Activated T-cell treated with anti-CD3 and anti-CD28 coated beads, Interleukin-2, amount 50 U/mL, for 4 hours (primary cell): Measurements from ENCODE around the gene SRGAP1. TPM values are rescaled to one million over a fixed set of nuclear protein-coding genes. Genes with fewer than 3 reads are reported as not detected.

Source experiments
- ATAC-seq, 2 donors: fragments of 200-7000 bp; cut with Tn5 transposase; one replicate each; pipeline ENCODE4 v1.10.0; 2021
- DNase-seq: peaks from one replicate; pipeline ENCODE4 v3.0.0-alpha.2; 2020
- H3K27me3 Mint-ChIP-seq: one replicate; pipeline ENCODE4 v1.8.0; 2021; ENCODE audit warnings: low read depth, mixed read lengths
- H3K36me3 Mint-ChIP-seq: one replicate; pipeline ENCODE4 v1.8.0; 2022; ENCODE audit warnings: mixed read lengths; ENCODE audit not compliant: insufficient read depth
- H3K4me1 Mint-ChIP-seq: one replicate; pipeline ENCODE4 v1.8.0; 2021; ENCODE audit warnings: low read depth, mixed read lengths
- H3K4me3 Mint-ChIP-seq: one replicate; pipeline ENCODE4 v1.8.0; 2021; ENCODE audit warnings: mild to moderate bottlenecking, moderate library complexity, mixed read lengths
- H3K9me3 Mint-ChIP-seq: one replicate; pipeline ENCODE4 v1.8.0; 2021; ENCODE audit warnings: mixed read lengths
- total RNA-seq, 3 donors: library from RNA; stranded (reverse); gene quantifications; one replicate each; pipeline ENCODE4 v1.2.1, GENCODE V29; 2021

Gene SRGAP1
- total RNA-seq, 3 donors from 2014 or later, result 0.27 to 0.74 (median 0.33) TPM

DNA sequence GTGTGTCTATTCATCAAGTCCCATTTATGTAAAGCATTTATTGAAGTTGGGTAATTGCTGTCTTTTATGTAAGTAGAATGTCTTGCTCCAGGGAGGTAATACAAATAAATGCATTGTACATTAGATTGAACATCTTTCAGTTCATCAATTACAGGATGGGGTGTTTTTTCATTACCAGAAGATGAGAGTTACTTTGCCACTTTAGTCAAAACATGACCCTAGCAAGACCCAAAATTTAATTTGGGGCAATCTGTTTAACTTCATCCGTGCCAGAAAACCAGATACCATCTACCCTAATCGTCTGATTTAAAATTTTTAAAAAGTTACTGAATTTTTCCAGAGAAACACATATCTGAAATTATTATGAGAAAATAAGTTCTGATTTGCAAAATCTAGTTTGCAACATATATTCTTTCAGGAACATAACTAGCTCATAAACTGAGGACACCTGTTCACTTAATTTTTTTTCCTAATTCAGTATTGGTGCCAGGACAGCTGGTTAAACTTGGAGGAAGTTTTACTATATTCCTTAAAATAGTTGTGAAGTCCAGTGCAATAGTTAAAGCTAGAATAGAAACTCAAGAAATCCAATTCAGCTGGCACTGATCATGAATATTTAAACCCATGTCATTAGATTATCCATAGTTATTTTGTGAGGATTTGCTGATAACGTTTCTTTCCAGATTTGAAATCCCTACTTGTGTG lies 114.5 kb downstream of the SRGAP1 start:
- no peaks in the 10 kb centered on the region for H3K36me3 Mint-ChIP-seq
- H3K27me3 Mint-ChIP-seq, result peaks cover 3% of the 10 kb centered on the region
- H3K4me3 Mint-ChIP-seq, result no peak overlapping the region
- DNase-seq (no peak), ATAC-seq (no peak)
- no peaks in the 10 kb centered on the region for H3K4me1 Mint-ChIP-seq
- H3K9me3 Mint-ChIP-seq, result no peaks in the 10 kb centered on the region

DNA sequence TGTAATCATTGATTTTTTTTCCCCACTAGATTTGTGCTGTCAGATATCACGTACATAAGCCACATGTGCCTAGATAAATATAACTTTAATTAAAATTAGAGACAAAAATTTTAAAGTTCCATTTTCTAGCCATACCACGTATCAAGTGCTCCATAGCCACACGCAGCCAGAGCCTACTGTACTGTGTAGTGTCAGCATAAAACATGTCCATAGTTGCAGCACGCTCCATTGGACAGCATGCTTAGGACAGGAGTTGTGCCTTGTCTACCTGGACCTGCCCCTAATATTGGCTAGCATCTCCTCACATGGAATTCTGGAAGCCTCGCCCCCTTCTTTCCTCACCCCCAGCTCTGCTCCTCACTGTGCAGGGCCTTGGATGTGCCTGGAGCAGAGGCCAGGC lies 116.5 kb downstream of the SRGAP1 start:
- no peak for ATAC-seq
- Mint-ChIP-seq H3K36me3 (no peaks in the 10 kb centered on the region), H3K4me1 (no peaks in the 10 kb centered on the region), H3K27me3 (peaks cover under 1% of the 10 kb centered on the region), H3K4me3 (no peak overlapping the region), H3K9me3 (no peaks in the 10 kb centered on the region)
- no peak for DNase-seq

DNA sequence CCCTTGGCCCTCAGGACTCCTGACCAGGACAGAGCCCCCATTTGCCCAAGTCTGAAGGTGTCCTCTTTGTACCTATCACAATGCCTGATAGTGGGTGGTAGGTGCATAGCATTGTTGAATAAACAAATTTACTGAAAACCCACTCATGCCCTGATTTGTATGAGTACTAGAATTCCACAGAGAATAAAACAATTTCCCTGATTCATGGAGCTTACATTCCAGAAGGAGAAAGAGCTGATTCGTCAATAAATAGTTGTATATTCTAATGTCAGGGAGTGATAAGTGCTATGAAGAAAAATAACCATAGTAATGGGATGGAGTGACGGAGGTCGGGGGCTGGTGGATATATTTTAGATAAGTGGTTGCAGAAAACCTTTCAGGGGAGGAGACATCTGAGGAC lies 117.0 kb downstream of the SRGAP1 start:
- no peaks in the 10 kb centered on the region for H3K4me1 Mint-ChIP-seq
- H3K4me3 Mint-ChIP-seq, result no peak overlapping the region
- no peaks in the 10 kb centered on the region for H3K9me3 Mint-ChIP-seq
- no peaks in the 10 kb centered on the region for H3K27me3 Mint-ChIP-seq
- H3K36me3 Mint-ChIP-seq, result no peaks in the 10 kb centered on the region
- ATAC-seq, result no peak
- no peak for DNase-seq

DNA sequence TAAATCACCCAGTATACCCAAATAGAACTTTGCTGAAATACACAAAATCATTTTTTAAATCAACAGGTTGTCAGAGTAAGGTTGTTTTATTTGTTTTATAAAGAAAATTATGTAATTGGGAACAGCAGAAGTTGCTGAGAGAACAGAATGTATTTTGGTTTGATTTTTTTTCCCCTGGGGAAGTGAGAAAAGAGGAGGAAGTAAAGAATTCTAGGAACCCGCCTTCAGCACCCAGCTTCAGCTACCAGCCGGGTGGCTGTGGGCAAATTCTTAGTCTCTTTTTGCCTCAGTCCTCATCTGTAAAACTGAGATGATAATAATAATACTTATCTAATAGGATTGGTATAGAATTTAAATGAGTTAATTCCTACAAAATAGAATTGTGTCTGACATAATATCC lies 119.4 kb downstream of the SRGAP1 start:
- ATAC-seq (no peak), DNase-seq (no peak)
- no peak overlapping the region for H3K4me3 Mint-ChIP-seq
- no peaks in the 10 kb centered on the region for H3K9me3 Mint-ChIP-seq
- no peaks in the 10 kb centered on the region for H3K36me3 Mint-ChIP-seq
- no peaks in the 10 kb centered on the region for H3K4me1 Mint-ChIP-seq
- no peaks in the 10 kb centered on the region for H3K27me3 Mint-ChIP-seq

DNA sequence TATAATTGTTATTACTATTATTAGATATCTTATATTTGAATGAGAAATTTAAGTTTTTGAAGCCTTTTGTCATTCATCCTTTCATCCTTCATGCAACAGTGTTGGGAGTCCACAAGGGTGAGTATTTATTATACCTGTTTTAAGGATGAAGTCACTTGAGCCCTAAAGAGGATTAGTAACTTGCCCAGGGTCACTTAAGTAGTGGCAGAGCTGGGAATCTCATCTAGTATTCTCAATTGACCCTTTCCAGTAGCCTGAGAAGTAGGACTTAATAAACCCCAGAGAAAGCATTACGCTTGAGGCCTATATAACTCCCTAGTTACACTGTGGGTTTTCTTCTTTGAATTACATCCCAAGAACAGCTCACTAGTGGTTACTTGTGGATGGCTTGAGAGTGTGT lies 119.8 kb downstream of the SRGAP1 start:
- ATAC-seq, result no peak
- Mint-ChIP-seq H3K4me1 (no peaks in the 10 kb centered on the region), H3K9me3 (no peaks in the 10 kb centered on the region), H3K27me3 (no peaks in the 10 kb centered on the region), H3K4me3 (no peak overlapping the region), H3K36me3 (no peaks in the 10 kb centered on the region)
- no peak for DNase-seq

DNA sequence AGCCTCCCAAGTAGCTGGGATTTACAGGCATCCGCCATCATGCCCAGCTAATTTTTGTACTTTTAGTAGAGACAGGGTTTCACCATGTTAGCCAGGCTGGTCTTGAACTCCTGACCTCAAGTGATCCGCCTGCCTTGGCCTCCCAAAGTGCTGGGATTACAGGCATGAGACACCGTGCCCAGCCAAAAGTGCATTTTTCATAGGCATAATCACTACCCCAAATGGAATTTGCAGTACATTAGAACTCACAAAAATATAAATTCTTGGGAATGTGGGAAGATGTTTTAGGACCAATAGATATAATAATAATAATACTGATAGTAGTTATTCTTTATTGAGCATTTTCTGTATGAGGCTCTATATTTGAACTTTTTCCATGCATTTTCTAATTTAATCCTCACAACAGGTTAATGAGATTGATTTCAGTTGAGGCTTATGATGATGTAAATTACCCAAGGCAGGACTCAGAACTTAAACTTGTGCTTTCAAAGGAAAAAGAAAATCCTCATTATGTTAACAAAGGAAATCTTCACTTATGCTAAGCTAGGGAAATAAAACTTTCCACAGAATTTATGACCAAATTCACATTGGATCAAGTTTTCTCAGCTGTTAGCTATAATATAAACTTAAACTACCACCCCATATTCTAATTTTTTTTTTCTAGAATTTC lies 121.6 kb downstream of the SRGAP1 start:
- DNase-seq, result no peak
- Mint-ChIP-seq H3K27me3 (peaks cover 2% of the 10 kb centered on the region), H3K9me3 (no peaks in the 10 kb centered on the region), H3K4me1 (no peaks in the 10 kb centered on the region), H3K4me3 (no peak overlapping the region), H3K36me3 (no peaks in the 10 kb centered on the region)
- ATAC-seq, result no peak

DNA sequence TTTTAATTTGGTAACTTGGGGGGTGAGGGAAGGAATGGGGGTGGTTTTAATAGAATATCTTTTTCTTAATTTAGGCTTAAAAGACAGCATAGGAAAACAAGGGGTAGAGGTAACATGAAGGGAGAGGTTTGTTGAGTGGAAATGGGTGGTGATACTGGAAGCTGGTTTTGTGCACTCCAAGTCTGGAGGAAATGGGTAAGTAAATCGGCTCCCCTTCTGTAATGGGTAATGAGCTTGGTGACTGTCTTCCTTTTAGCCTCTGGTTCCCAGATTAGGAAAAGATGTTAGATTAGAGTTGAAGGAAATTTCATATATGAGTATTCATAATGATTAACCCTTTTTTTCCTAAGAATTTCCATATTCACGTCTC lies 122.1 kb downstream of the SRGAP1 start:
- no peaks in the 10 kb centered on the region for H3K9me3 Mint-ChIP-seq
- ATAC-seq (no peak), DNase-seq (no peak)
- H3K27me3 Mint-ChIP-seq, result peaks cover 2% of the 10 kb centered on the region
- no peaks in the 10 kb centered on the region for H3K36me3 Mint-ChIP-seq
- H3K4me3 Mint-ChIP-seq, result no peak overlapping the region
- H3K4me1 Mint-ChIP-seq, result no peaks in the 10 kb centered on the region

DNA sequence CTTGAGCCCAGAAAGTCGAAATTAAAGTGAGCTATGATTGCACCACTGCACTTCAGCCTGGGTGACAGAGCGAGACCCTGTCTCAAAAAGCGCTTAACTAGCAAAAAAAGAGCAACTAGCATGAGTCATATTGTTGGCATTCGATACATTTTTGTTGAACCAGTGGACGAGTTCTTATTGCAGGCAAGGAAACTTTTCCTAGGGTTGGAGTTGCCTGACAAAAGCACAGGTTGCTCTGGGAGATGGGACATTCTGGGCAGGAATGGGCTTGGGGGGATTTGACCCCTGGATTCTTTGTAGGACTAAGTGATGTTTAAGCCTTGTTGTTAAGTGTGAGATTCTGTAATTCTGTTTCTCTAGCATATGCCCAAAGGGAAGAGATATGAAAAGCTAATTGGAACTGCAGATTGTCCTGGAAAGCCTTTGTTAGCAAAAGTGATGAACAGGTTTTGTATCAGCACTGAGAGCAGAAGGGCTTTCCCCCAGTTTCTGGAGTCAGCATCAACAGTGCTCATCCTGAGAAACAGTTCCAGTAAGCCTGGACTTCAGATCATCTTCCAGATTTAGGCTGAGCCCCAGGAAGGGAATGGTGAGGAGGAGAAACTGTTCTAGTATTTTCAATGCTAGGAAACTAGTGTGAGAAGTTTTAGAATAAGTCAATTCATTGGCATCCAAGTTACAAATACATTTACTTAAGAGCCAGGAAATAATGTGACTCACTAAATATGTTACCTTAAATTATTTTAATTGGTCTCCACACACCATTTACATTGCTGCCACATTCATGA lies 123.1 kb downstream of the SRGAP1 start:
- Mint-ChIP-seq H3K4me1 (no peaks in the 10 kb centered on the region), H3K4me3 (no peak overlapping the region), H3K36me3 (no peaks in the 10 kb centered on the region), H3K27me3 (peaks cover 2% of the 10 kb centered on the region), H3K9me3 (no peaks in the 10 kb centered on the region)
- ATAC-seq (no peak), DNase-seq (no peak)

DNA sequence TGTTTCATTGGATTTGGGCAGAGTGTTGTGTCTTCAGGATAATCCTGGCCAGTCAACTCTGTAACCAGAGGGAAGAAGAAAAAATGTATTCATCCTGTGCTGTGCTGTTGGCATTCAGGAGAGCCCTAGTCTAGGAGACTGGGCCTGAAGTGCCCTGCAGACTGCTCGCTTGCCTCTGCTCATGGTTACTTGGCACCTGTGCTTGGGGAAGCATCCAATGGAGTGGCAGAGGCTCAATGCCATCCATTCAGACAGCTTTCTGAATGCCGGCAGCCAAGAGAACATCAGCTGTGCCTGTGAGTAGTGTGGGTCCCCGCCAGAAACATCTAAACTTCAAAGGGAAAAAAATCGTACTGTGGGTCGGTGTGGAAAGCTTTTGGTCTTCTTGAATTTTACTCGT lies 124.2 kb downstream of the SRGAP1 start:
- H3K27me3 Mint-ChIP-seq, result peaks cover 2% of the 10 kb centered on the region
- no peaks in the 10 kb centered on the region for H3K36me3 Mint-ChIP-seq
- no peak overlapping the region for H3K4me3 Mint-ChIP-seq
- no peak for ATAC-seq
- H3K9me3 Mint-ChIP-seq, result no peaks in the 10 kb centered on the region
- H3K4me1 Mint-ChIP-seq, result no peaks in the 10 kb centered on the region
- no peak for DNase-seq

DNA sequence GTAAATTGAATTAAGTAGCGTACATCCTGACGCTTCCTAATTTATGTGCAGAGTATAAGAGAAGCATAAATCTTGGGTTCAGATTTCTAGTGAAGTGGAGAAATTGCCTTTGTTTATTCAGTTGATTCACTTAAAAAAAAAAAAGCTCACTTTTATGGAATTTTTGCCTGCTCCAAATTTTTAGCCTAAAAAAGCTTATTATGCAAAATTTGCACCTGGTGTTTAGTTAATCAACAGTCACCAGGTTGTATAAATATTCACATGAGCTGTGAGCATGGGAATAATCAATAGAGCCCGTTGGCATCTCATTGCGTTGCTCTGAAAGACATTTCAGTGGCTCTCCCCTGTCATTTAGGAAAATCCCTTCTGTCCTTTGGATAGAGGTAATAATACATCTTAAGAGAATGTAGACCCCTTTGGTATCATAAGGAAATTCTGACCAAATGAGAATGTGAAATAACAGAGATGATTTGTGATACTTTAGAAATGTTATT lies 132.4 kb downstream of the SRGAP1 start:
- Mint-ChIP-seq H3K36me3 (no peaks in the 10 kb centered on the region), H3K4me3 (no peak overlapping the region), H3K9me3 (no peaks in the 10 kb centered on the region), H3K27me3 (peaks cover 8% of the 10 kb centered on the region), H3K4me1 (no peaks in the 10 kb centered on the region)
- ATAC-seq (no peak), DNase-seq (no peak)

DNA sequence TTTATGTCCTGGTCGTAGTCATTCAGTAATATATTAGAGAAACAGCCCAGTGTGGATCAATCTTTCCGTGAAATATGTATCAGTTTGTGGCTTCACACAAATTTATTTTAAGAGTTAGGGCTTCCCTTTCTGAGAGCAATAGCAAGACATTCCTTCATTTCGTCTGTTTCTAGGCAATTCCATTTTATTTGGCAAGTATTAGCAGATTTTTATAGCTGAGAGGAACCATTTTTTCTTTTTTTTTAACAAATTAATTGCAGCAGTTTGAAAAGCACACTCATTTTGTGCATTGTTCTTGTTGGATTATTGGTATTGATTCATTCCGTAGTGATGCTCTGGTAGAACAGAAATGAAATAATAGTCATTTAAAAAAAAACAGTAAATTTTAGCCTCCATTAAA lies 132.9 kb downstream of the SRGAP1 start:
- no peak for DNase-seq
- peaks cover 8% of the 10 kb centered on the region for H3K27me3 Mint-ChIP-seq
- H3K36me3 Mint-ChIP-seq, result no peaks in the 10 kb centered on the region
- no peaks in the 10 kb centered on the region for H3K4me1 Mint-ChIP-seq
- H3K4me3 Mint-ChIP-seq, result no peak overlapping the region
- ATAC-seq, result no peak
- no peaks in the 10 kb centered on the region for H3K9me3 Mint-ChIP-seq

DNA sequence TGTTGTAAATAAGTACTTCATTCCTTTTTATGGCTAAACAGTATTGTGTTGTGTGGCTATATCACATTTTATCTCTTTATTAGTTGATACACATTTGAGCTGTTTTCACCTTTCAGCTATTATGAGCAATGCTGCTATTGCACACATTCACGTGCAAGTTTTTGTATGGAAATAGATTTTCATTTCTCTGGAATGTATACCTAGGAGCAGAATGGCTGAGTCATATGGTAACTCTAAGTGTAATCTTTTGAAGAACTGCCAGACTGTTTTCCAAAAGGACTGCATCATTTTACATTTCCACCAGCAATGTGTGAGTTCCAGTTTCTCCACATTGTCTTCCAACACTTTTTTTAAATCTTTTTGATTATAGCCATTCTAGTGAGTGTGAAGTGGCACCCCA lies 134.0 kb downstream of the SRGAP1 start:
- no peaks in the 10 kb centered on the region for H3K4me1 Mint-ChIP-seq
- H3K36me3 Mint-ChIP-seq, result no peaks in the 10 kb centered on the region
- no peak overlapping the region for H3K4me3 Mint-ChIP-seq
- peaks cover 8% of the 10 kb centered on the region for H3K27me3 Mint-ChIP-seq
- ATAC-seq (no peak), DNase-seq (no peak)
- H3K9me3 Mint-ChIP-seq, result no peaks in the 10 kb centered on the region

DNA sequence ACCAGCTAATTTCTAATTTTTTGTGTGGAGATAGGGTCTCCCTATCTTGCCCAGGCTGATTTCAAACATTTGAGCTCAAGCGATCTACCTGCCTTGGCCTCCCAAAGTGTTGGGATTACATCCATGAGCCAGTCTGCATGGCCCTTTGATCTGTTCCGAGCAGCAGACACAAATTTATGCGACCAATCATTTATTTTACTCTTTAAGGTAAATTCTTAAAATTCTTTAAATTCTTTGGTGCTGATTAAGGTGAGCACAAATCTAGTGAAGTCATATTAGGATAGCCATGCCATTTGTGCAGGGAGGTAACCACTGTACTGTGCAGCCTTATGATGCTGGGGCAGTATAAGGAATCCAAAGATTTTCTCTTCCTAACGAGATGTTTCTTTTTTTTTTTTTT lies 135.7 kb downstream of the SRGAP1 start:
- peaks cover 8% of the 10 kb centered on the region for H3K27me3 Mint-ChIP-seq

DNA sequence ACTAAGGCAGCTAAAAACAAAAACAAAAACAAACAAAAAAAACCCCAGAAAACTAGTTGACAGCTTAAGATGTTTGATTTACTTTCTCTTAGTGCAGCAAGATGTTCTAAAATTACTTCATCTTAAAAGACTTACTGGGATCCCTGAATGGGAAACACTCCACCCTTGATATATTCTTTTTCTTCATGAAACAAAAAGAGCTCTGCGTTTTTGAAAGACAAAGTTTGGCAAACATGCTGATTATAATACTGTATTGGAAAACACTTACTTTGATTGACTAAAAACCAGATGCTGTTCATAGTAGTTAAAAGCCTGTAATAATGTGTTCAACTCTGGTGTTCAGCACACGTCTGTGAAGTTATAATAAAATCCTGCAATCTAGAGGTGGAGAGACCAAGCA lies 136.8 kb downstream of the SRGAP1 start:
- Mint-ChIP-seq H3K27me3 (peaks cover 8% of the 10 kb centered on the region), H3K36me3 (no peaks in the 10 kb centered on the region), H3K9me3 (no peaks in the 10 kb centered on the region), H3K4me1 (no peaks in the 10 kb centered on the region), H3K4me3 (no peak overlapping the region)
- DNase-seq, result no peak
- no peak for ATAC-seq

More for the DNA sequence above, 135.7 kb downstream of the SRGAP1 start:
- H3K4me3 Mint-ChIP-seq, result no peak overlapping the region
- no peak for DNase-seq
- H3K36me3 Mint-ChIP-seq, result no peaks in the 10 kb centered on the region
- ATAC-seq, result no peak
- H3K9me3 Mint-ChIP-seq, result no peaks in the 10 kb centered on the region
- no peaks in the 10 kb centered on the region for H3K4me1 Mint-ChIP-seq
